H1 (cell line): ENCODE data around the gene HGFAC. TPM values are rescaled to one million over a fixed set of nuclear protein-coding genes. Genes with fewer than 3 reads are reported as not detected.

Experiments used
- CTCF ChIA-PET: fragments of 300-600 bp; sonication (Branson Sonifier 250); formaldehyde crosslinking; loops from one replicate; lab custom pipeline; 2021; ENCODE audit not compliant: partially characterized antibody; lab: Charles Lee
- POLR2A ChIA-PET: fragments of 300-600 bp; sonication (Branson Sonifier 250); formaldehyde crosslinking; loops from one replicate; lab custom pipeline; 2021; ENCODE audit warnings: inconsistent platforms; ENCODE audit not compliant: partially characterized antibody; lab: Charles Lee
- DNase-seq, 2 experiments: peaks; one replicate each; pipeline versions ENCODE4 v3.0.0 to v3.0.0-alpha.2; 2010 to 2022; ENCODE audit warnings: low spot score in 2 of 2, low read depth in 1 of 2, mixed read lengths in 1 of 2
- FAIRE-seq: peaks from 2 replicates; lab custom pipeline; 2011; peaks lifted over from hg19 to GRCh38; lab: Jason Lieb, UNC
- H2AFZ ChIP-seq: 2 replicates; pipeline ENCODE4 v1.8.1; 2012; ENCODE audit warnings: low read length, inconsistent platforms
- H2AK5ac ChIP-seq: 2 replicates; pipeline ENCODE4 v1.6.1; 2013; ENCODE audit warnings: low read depth, low read length
- H2BK120ac ChIP-seq: replicated peaks from 2 replicates; pipeline ENCODE3; 2013; ENCODE audit warnings: low read depth, low read length, inconsistent platforms
- H2BK12ac ChIP-seq: 2 replicates; pipeline ENCODE4 v1.6.1; 2013; ENCODE audit warnings: low read depth, low read length
- H2BK15ac ChIP-seq: 2 replicates; pipeline ENCODE4 v1.6.1; 2013; ENCODE audit warnings: low read length
- H2BK20ac ChIP-seq: 2 replicates; pipeline ENCODE4 v1.6.1; 2013; ENCODE audit warnings: low read length
- H2BK5ac ChIP-seq: 2 replicates; pipeline ENCODE4 v1.6.1; 2013; ENCODE audit warnings: low read depth, low read length
- H3K14ac ChIP-seq: 2 replicates; pipeline ENCODE4 v1.6.1; 2013; ENCODE audit warnings: inconsistent platforms; ENCODE audit not compliant: insufficient read length
- H3K18ac ChIP-seq: 2 replicates; pipeline ENCODE4 v1.6.1; 2013; ENCODE audit warnings: low read length; ENCODE audit errors: extremely low read depth
- H3K23ac ChIP-seq: 2 replicates; pipeline ENCODE4 v1.6.1; 2013; ENCODE audit warnings: inconsistent platforms; ENCODE audit not compliant: insufficient read length
- H3K23me2 ChIP-seq: 2 replicates; pipeline ENCODE4 v1.6.1; 2013; ENCODE audit warnings: low read depth, low read length
- H3K27ac ChIP-seq: 2 replicates; pipeline ENCODE4 v1.6.1; 2011; ENCODE audit warnings: low read depth, low read length, inconsistent platforms
- H3K27me3 ChIP-seq, 4 experiments: replicated peaks in 1 of 4; 1 replicate in 1 of 4; 2 replicates in 3 of 4; pipeline versions ENCODE4 v1.6.1 to v1.8.1; 2011 to 2013; ENCODE audit warnings: low read length in 3 of 4, mild to moderate bottlenecking in 3 of 4, inconsistent platforms in 2 of 4, mixed read lengths in 2 of 4, moderate library complexity in 1 of 4; ENCODE audit not compliant: control insufficient read depth in 3 of 4, insufficient read depth in 3 of 4; ENCODE audit errors: extremely low read depth in 1 of 4
- H3K36me3 ChIP-seq, 4 experiments: 2 replicates each; pipeline versions ENCODE4 v1.6.1 to v1.8.1; 2011 to 2013; ENCODE audit warnings: mild to moderate bottlenecking in 4 of 4, low read length in 3 of 4, moderate library complexity in 2 of 4, control low read depth in 1 of 4, inconsistent platforms in 1 of 4; ENCODE audit not compliant: insufficient read depth in 4 of 4, control insufficient read depth in 2 of 4
- H3K4ac ChIP-seq: replicated peaks from 2 replicates; pipeline ENCODE3; 2013; ENCODE audit warnings: low read length, low read depth, mixed read lengths, inconsistent platforms; ENCODE audit not compliant: insufficient read length
- H3K4me1 ChIP-seq, 4 experiments: replicated peaks in 1 of 4; 1 replicate in 1 of 4; 2 replicates in 3 of 4; pipeline versions ENCODE4 v1.6.1 to v1.8.1; 2011 to 2013; ENCODE audit warnings: low read length in 3 of 4, inconsistent platforms in 2 of 4, mixed read lengths in 1 of 4; ENCODE audit not compliant: insufficient read depth in 4 of 4, control insufficient read depth in 3 of 4
- H3K4me2 ChIP-seq, 2 experiments: 2 replicates each; pipeline versions ENCODE4 v1.6.1 to v1.8.1; 2011 to 2013; ENCODE audit warnings: low read depth in 2 of 2, low read length in 2 of 2, control low read depth in 1 of 2, inconsistent platforms in 1 of 2, mild to moderate bottlenecking in 1 of 2; ENCODE audit not compliant: insufficient read depth in 1 of 2
- H3K4me3 ChIP-seq, 4 experiments: fragments of 200-600, 300-600 bp in 1 of 4; sonication (generic), shearing (Covaris generic), sonication (Bioruptor Twin) in 1 of 4; 2 replicates each; pipeline versions ENCODE4 v1.5.1 to v1.8.1; 2011 to 2016; ENCODE audit warnings: low read length in 4 of 4, low read depth in 3 of 4, control low read depth in 2 of 4, inconsistent platforms in 2 of 4, mild to moderate bottlenecking in 2 of 4, mixed read lengths in 1 of 4, moderate library complexity in 1 of 4; ENCODE audit not compliant: insufficient read depth in 2 of 4; ENCODE audit errors: extremely low read depth in 1 of 4
- H3K56ac ChIP-seq: replicated peaks from 2 replicates; pipeline ENCODE3; 2013; ENCODE audit warnings: low read depth, mild to moderate bottlenecking, mixed read lengths, low read length, inconsistent platforms; ENCODE audit not compliant: insufficient read length
- H3K79me1 ChIP-seq: 2 replicates; pipeline ENCODE4 v1.6.1; 2013; ENCODE audit warnings: low read depth, low read length, control low read depth
- H3K79me2 ChIP-seq, 2 experiments: 2 replicates each; pipeline versions ENCODE4 v1.6.1 to v1.8.1; 2012 to 2013; ENCODE audit warnings: low read length in 2 of 2, mild to moderate bottlenecking in 2 of 2, inconsistent platforms in 1 of 2; ENCODE audit not compliant: insufficient read depth in 2 of 2, control insufficient read depth in 1 of 2
- H3K9ac ChIP-seq, 4 experiments: replicated peaks in 1 of 4; 1 replicate in 1 of 4; 2 replicates in 3 of 4; pipeline versions ENCODE4 v1.6.1 to v1.8.1; 2011 to 2013; ENCODE audit warnings: low read depth in 3 of 4, low read length in 3 of 4, control low read depth in 2 of 4, mild to moderate bottlenecking in 2 of 4, moderate library complexity in 2 of 4, inconsistent platforms in 1 of 4; ENCODE audit errors: extremely low read depth in 1 of 4
- H3K9me3 ChIP-seq, 2 experiments: 2 replicates each; pipeline versions ENCODE4 v1.6.1 to v1.8.1; 2012 to 2013; ENCODE audit warnings: mild to moderate bottlenecking in 2 of 2, moderate library complexity in 2 of 2, control low read depth in 1 of 2, inconsistent platforms in 1 of 2, low read depth in 1 of 2, low read length in 1 of 2, mixed read lengths in 1 of 2; ENCODE audit not compliant: insufficient read depth in 2 of 2
- H4K20me1 ChIP-seq, 2 experiments: replicated peaks in 1 of 2; 2 replicates each; pipeline versions ENCODE3 to v1.8.1; 2011 to 2013; ENCODE audit warnings: inconsistent platforms in 2 of 2, low read length in 2 of 2, mild to moderate bottlenecking in 1 of 2; ENCODE audit not compliant: insufficient read depth in 2 of 2, control insufficient read depth in 1 of 2
- H4K5ac ChIP-seq: 2 replicates; pipeline ENCODE4 v1.6.1; 2013; ENCODE audit warnings: low read length, low read depth, mixed read lengths, inconsistent platforms; ENCODE audit not compliant: insufficient read length
- H4K8ac ChIP-seq: 2 replicates; pipeline ENCODE4 v1.8.0; 2013; ENCODE audit warnings: mild to moderate bottlenecking, moderate library complexity, low read length, inconsistent platforms; ENCODE audit not compliant: insufficient read depth; ENCODE audit errors: extremely low read depth
- H4K91ac ChIP-seq: replicated peaks from 2 replicates; pipeline ENCODE3; 2013; ENCODE audit warnings: low read length, mixed read lengths, inconsistent platforms; ENCODE audit not compliant: insufficient read length
- POU5F1 ChIP-seq: IDR thresholded peaks from 2 replicates; pipeline ENCODE4 v1.6.1; 2011; ENCODE audit warnings: low read depth, mild to moderate bottlenecking, low read length, moderate library complexity
- RBBP5 ChIP-seq: IDR thresholded peaks from 2 replicates; pipeline ENCODE4 v1.7.1; 2012; ENCODE audit warnings: low read depth, mild to moderate bottlenecking, inconsistent platforms, low read length, moderate library complexity, borderline replicate concordance
- SIN3A ChIP-seq, 2 experiments: IDR thresholded peaks in 1 of 2; conservative IDR thresholded peaks in 1 of 2; 2 replicates each; pipeline ENCODE4 v1.6.1; 2011 to 2012; ENCODE audit warnings: low read length in 2 of 2, improper control_type of control experiment in 1 of 2, low read depth in 1 of 2, mild to moderate bottlenecking in 1 of 2
- TCF12 ChIP-seq: IDR thresholded peaks from 2 replicates; pipeline ENCODE4 v1.6.1; 2011; ENCODE audit warnings: low read depth, mild to moderate bottlenecking, low read length
- WGBS, 2 experiments: shearing (Covaris generic) in 1 of 2; methylation state at CpG; one replicate each; pipeline versions ENCODE4 v1.1.6 to v1.1.7; 2013 to 2015; ENCODE audit warnings: low lambda C conversion rate in 2 of 2, mixed read lengths in 2 of 2, inconsistent platforms in 1 of 2, low coverage in 1 of 2, missing lambda C conversion rate in 1 of 2; ENCODE audit not compliant: insufficient replicate concordance in 2 of 2, insufficient coverage in 1 of 2, insufficient read length in 1 of 2; ENCODE audit errors: extremely low coverage in 1 of 2, missing lambda C conversion rate in 1 of 2; 5-methylcytosine and 5-hydroxymethylcytosine counted together
- polyA plus RNA-seq, 7 experiments: library from polyadenylated mRNA; depleted of rRNA in 3 of 7; stranded (reverse) in 5 of 7; unstranded in 2 of 7; fragments of >200 nt in 5 of 7; fragments of 200-250 nt in 2 of 7; gene quantifications; 1 replicate in 5 of 7; 2 replicates in 1 of 7; 4 replicates in 1 of 7; pipeline versions ENCODE4 v1.2.1 to v1.2.3, GENCODE V29; 2011 to 2013; ENCODE audit warnings: missing spikeins in 2 of 7, mixed read lengths in 2 of 7
- total RNA-seq: library from RNA; stranded (reverse); fragmentation: NEBNext Ultra II Directional; extraction: Animal tissue kit (Norgen Biotek cat#: 25700); gene quantifications from 2 replicates; pipeline ENCODE4 v1.2.1, GENCODE V29; 2021

The HGFAC gene
- total and polyA plus RNA-seq, 2 of the 8 experiments (the other 6 are each of a cell fraction or from before 2014, with no cell fraction given) = 0.14 to 0.15 TPM

DNA sequence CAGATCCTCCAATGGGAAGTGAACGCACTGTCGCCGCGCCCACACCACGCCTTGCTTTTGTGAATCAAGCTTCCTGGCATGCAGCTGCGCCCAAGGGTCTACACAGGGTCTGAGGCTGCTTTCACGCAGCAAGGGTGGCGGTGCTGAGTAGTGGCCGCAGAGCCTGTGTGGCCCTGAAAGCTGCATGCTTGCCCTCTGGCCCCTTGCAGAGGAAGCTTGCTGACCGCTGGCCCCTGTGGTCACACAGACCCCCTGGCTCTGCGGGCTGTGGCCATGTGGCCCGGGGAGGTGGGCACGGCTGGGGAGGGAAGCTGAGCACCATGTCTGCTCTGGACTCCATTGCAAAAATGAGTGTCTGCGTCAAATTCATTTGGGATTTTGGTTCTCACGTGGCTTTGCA is 30.1 kb downstream of the HGFAC start:
- CTCF ChIA-PET = interaction anchor here (0.9 to 3.9 kb wide), 7 partner anchors 8 to 229 kb away, joined by 3 to 41 read pairs (median 4); no protein-coding TSS in a partner anchor
- no peak overlapping the region for H4K8ac ChIP-seq

More for the DNA sequence above, 30.1 kb downstream of the HGFAC start:
- Histone ChIP-seq H2BK5ac (no peak overlapping the region), H2AFZ (no peak overlapping the region), H4K91ac (no peak overlapping the region), H3K23me2 (peaks cover 5% of the 10 kb centered on the region), H3K4me3 (no peak overlapping the region), H3K27ac (no peak overlapping the region), H3K79me2 (no peaks in the 10 kb centered on the region), H2BK15ac (0 out of 2 replicates have a peak overlapping the region, but pooled peaks have one; percentile 29), H3K4me2 (no peak overlapping the region), H3K9ac (no peak overlapping the region), H4K5ac (no peak overlapping the region), H3K27me3 (peaks cover 1 to 48% (median 34%) of the 10 kb centered on the region in 4 experiments; a peak in 6 of 7 replicates), H3K9me3 (peaks cover 0 to 6% of the 10 kb centered on the region in 2 experiments; a peak in 2 of 4 replicates), H4K20me1 (peaks cover 0 to 13% of the 10 kb centered on the region in 2 experiments), H3K14ac (no peak overlapping the region), H2BK20ac (no peak overlapping the region), H2AK5ac (no peak overlapping the region), H3K4ac (no peak overlapping the region), H2BK120ac (no peak overlapping the region), H3K36me3 (no peaks in the 10 kb centered on the region), H3K4me1 (peaks cover 0 to 3% (median 1%) of the 10 kb centered on the region in 4 experiments; a peak in 2 of 7 replicates), H3K56ac (no peak overlapping the region), H3K79me1 (peaks cover 6% of the 10 kb centered on the region; the same call in 1 of the 2 replicates), H3K23ac (no peak overlapping the region), H2BK12ac (no peak overlapping the region), H3K18ac (no peak overlapping the region)
- DNase-seq (no peak), FAIRE-seq (no peak)
- POLR2A ChIA-PET = interaction anchor here (1.4 kb wide), 1 partner anchor 13 kb away, joined by 4 read pairs; no protein-coding TSS in a partner anchor
- TF ChIP-seq POU5F1 (no peak), RBBP5 (no peak), TCF12 (no peak), SIN3A (conservative IDR thresholded peaks at IDR 0.05 in 1 of 2, IDR thresholded peaks at IDR 0.05 in 1 of 2; ENCODE audit: low read depth in 1 of 2, low read length in 2 of 2) (no peak)
- 83% methylated on average over 13 of the region's 15 CpGs; no CpG with 5 or more reads in 1 of the 2 experiments for whole genome bisulfite sequencing, 2 experiments
